ENCODE results near the gene CD22.

DNA sequence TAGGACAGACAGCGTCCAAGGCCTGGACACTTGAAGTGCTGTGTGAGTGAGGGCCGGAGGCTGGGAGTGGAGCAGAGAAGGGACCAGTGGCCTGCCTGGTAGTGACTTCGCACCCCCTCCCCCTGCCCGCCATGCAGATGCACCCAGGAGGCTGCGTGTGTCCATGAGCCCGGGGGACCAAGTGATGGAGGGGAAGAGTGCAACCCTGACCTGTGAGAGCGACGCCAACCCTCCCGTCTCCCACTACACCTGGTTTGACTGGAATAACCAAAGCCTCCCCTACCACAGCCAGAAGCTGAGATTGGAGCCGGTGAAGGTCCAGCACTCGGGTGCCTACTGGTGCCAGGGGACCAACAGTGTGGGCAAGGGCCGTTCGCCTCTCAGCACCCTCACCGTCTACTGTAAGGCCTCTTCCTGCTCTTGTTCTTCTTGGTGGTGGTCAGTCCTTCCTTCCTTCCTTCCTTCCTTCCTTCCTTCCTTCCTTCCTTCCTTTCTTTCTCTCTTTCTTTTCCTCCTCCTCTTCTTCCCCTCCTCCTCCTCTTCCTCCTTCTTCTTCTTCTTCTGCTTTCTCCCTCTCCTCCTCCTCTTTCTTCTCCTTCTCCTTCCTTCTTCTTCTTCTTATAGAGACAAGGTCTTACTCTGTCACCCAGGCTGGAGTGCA lies 12.7 kb downstream of the CD22 start:
- TF ChIP-seq, protein P1, sequence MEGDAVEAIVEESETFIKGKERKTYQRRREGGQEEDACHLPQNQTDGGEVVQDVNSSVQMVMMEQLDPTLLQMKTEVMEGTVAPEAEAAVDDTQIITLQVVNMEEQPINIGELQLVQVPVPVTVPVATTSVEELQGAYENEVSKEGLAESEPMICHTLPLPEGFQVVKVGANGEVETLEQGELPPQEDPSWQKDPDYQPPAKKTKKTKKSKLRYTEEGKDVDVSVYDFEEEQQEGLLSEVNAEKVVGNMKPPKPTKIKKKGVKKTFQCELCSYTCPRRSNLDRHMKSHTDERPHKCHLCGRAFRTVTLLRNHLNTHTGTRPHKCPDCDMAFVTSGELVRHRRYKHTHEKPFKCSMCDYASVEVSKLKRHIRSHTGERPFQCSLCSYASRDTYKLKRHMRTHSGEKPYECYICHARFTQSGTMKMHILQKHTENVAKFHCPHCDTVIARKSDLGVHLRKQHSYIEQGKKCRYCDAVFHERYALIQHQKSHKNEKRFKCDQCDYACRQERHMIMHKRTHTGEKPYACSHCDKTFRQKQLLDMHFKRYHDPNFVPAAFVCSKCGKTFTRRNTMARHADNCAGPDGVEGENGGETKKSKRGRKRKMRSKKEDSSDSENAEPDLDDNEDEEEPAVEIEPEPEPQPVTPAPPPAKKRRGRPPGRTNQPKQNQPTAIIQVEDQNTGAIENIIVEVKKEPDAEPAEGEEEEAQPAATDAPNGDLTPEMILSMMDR (IDR thresholded peaks at IDR 0.05) = no peak
- no peak for TF ChIP-seq POLR2A (IDR thresholded peaks at IDR 0.05)
